ENCODE data around the gene IRF1. TPM values are rescaled to one million over a fixed set of nuclear protein-coding genes. Genes with fewer than 3 reads are reported as not detected.
A peak's percentile ranks its signal among the peaks of the same experiment; 100 is the strongest.

The IRF1 gene
- total and polyA plus RNA-seq, 5 donors from 2014 or later, result 160 to 924 (median 190) TPM

DNA sequence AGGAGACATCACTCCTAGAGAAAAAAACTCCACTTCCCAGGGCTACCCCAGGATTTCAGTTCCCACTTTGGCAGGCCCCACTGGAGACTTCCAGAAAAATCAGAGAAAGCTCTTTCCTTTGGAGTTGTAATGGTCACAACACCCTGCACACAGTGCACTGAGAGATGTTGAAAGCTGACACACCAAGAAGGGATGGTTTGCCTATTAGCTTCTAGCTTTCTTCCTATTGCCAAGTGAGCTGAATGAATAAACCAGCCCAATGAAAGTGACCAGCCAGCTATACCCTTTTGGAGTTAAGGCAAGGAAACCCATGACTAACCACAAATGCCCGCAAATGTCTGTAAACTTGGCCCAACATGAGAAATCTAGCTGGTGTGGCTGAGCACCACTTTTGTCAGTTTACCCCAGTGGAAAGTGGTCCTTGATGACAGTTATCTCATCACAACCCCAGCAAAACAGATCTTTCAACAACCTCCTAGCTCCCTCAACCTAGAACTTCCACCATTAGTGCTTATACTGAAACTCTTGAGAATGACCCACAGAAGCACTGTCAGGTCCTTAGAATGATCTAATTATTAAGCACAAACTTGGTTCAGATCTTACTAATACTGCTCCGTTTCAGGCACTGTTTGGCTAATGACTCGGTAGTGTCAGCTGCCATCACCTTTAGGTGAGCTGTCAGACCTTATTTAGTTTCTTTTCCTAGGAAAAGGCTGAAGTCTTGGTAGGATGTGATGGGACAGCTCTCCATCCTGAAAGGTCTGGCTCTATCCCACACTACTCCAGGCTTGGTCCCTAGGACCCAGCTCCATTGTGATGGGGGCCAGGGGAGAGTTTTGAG lies 11.2 kb downstream of the IRF1 start:
- Mint-ChIP-seq H3K4me3 (peak overlapping the region in 1 of 4 donors; percentile 40), H3K27ac (peak overlapping the region; percentile 84 to 96 (median 96)), H3K36me3 (peaks cover 15% of the 10 kb centered on the region), H3K4me1 (peaks cover 22 to 90% (median 67%) of the 10 kb centered on the region in 4 donors), H3K27me3 (peaks cover 19% of the 10 kb centered on the region), H3K9me3 (peaks cover 0 to 1% (median 0%) of the 10 kb centered on the region in 7 donors)
- H3K27ac ChIP-seq (ENCODE audit: insufficient read depth, low read length, poor library complexity, severe bottlenecking), result peak overlapping the region; percentile 59
- H3K36me3 ChIP-seq (ENCODE audit: control insufficient read depth, insufficient read depth, low read length), result peaks cover 25% of the 10 kb centered on the region
- H3K9me3 ChIP-seq (ENCODE audit: control insufficient read depth in 2 of 2, low read length in 2 of 2), result no peaks in the 10 kb centered on the region
- no peaks in the 10 kb centered on the region for H3K27me3 ChIP-seq (ENCODE audit: control insufficient read depth, insufficient read depth, low read length)
- DNase-seq, result peak in 1 of 3 donors; percentile 50
- peaks cover 67% of the 10 kb centered on the region for H3K4me1 ChIP-seq (ENCODE audit: control insufficient read depth, insufficient read depth, low read length, poor library complexity, severe bottlenecking)
- H3K4me3 ChIP-seq (ENCODE audit: low read depth, low read length), result peak overlapping the region; percentile 17
- no peak for ATAC-seq (ENCODE audit: low read depth in 2 of 2)

DNA sequence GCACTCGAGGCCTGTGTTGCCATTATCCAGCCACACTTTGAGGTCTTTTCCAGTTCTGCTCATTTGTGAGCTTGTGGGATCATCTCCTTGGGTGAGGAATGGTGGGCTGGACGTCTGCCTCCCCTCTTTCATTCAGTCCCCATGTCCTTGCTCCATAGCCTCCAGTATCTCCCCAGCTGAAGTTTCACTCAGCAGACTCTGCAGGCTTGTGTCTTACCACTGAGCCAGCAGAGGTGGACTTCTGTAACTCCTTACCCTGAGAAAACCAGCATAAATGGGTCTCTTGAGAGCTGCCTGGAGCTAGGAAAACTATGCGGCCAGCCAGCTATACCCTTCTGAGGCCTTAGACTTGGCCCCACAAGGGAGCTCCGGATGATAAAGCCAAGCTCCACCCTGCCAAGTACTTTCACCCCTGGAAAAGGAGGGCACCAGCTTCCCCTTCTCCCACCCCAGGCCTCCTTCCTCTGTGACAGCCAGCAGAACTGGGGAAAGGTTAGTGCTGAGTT lies 12.2 kb downstream of the IRF1 start:
- DNase-seq, result no peak
- Histone ChIP-seq H3K4me3 (ENCODE audit: low read depth, low read length) (no peak overlapping the region), H3K27me3 (ENCODE audit: control insufficient read depth, insufficient read depth, low read length) (no peaks in the 10 kb centered on the region), H3K9me3 (ENCODE audit: control insufficient read depth in 2 of 2, low read length in 2 of 2) (no peaks in the 10 kb centered on the region), H3K27ac (ENCODE audit: insufficient read depth, low read length, poor library complexity, severe bottlenecking) (peak overlapping the region; percentile 59), H3K4me1 (ENCODE audit: control insufficient read depth, insufficient read depth, low read length, poor library complexity, severe bottlenecking) (peaks cover 67% of the 10 kb centered on the region), H3K36me3 (ENCODE audit: control insufficient read depth, insufficient read depth, low read length) (peaks cover 16% of the 10 kb centered on the region)
- peak in 1 of 2 donors; percentile 4 for ATAC-seq (ENCODE audit: low read depth in 2 of 2)
- Mint-ChIP-seq H3K4me1 (peaks cover 17 to 90% (median 67%) of the 10 kb centered on the region in 4 donors), H3K4me3 (peak overlapping the region in 2 of 4 donors; percentile 40 to 62), H3K27me3 (peaks cover 21% of the 10 kb centered on the region), H3K36me3 (peaks cover 8% of the 10 kb centered on the region), H3K9me3 (no peaks in the 10 kb centered on the region), H3K27ac (peak overlapping the region; percentile 84 to 96 (median 96))

DNA sequence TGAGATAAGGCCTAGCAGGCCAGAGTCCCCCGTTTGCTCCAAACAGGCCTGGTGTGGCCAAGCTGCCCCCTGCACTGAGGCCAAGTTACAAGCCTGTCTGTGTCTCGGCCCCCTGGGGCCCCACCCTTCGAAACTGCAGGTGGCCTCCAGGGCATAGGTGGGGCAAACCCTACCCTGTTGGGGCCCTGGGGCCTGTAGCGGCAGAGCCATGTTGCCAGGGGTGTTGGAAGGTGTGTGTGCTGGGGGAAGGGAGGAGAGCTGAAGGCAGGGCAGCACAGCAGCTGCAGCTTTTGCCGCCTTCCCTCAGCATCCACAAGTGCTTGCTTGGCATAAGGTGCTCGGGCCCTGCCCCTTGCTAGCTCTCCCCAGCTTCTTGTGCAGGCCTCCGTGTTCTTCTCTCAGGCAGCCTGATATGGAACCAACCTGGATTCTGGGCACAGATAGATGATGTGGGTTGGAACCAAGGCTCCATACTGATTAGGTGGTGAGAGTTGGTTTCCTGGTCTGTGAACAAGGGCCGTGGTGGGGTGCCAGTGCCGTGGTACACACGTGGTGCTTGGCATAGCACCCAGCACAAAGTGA lies 12.7 kb downstream of the IRF1 start:
- H3K27me3 Mint-ChIP-seq, result peaks cover 21% of the 10 kb centered on the region
- H3K27me3 ChIP-seq (ENCODE audit: control insufficient read depth, insufficient read depth, low read length), result no peaks in the 10 kb centered on the region
- ATAC-seq (ENCODE audit: low read depth in 2 of 2), result peak in 1 of 2 donors; percentile 6
- peaks cover 22 to 90% (median 70%) of the 10 kb centered on the region in 4 donors for H3K4me1 Mint-ChIP-seq
- peak overlapping the region; percentile 84 to 96 (median 87) for H3K27ac Mint-ChIP-seq
- no peak overlapping the region for H3K4me3 ChIP-seq (ENCODE audit: low read depth, low read length)
- H3K4me1 ChIP-seq (ENCODE audit: control insufficient read depth, insufficient read depth, low read length, poor library complexity, severe bottlenecking), result peaks cover 70% of the 10 kb centered on the region
- DNase-seq, result peak in 1 of 3 donors; percentile 49
- H3K9me3 ChIP-seq (ENCODE audit: control insufficient read depth in 2 of 2, low read length in 2 of 2), result no peaks in the 10 kb centered on the region
- H3K36me3 Mint-ChIP-seq, result peaks cover 8% of the 10 kb centered on the region
- H3K36me3 ChIP-seq (ENCODE audit: control insufficient read depth, insufficient read depth, low read length), result peaks cover 11% of the 10 kb centered on the region
- peak overlapping the region; percentile 41 for H3K27ac ChIP-seq (ENCODE audit: insufficient read depth, low read length, poor library complexity, severe bottlenecking)
- H3K4me3 Mint-ChIP-seq, result peak overlapping the region in 2 of 4 donors; percentile 24 to 74
- H3K9me3 Mint-ChIP-seq, result no peaks in the 10 kb centered on the region

DNA sequence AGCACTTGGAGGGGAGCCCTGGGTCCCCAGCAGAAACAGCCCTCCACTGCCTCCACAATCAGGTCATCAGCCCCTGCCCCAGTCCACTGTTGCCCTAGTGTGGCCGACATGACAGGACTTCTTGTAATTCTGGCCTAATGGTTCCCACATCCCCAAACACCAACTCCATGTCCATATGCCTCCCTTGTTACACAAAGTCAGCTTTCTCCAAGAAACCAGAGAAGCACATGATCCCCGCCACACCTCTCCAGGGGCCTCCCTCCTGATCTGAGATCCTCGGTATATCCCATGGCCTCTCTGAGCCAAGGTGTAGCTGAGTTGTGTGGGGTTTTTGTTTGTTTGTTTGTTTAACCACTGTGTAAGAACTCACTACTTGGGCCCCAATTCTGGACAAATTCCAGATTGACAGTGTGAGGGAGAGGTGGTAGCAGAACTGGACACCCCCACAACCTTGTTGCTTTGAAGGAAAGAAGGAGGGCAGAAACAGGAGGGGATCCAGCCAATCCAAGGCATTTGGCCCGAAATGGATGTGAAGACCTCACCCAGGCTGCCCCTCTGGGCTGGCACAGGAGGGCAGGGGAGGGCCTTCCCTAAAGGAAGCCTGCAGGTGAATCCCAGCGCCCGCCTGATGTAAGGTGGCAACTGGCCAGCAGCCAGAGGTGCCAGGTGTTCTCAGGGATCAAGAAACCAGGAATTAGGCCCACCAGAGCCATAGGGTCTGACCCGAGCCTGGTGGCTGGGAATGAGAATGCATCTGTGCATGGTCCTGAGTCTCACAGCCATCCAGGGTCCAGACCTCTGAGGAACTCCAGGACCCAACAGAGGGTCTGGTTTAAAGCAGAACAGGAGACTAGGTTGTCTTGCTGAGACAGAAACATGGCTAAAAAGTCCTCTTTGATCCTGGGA lies 13.4 kb downstream of the IRF1 start:
- H3K36me3 Mint-ChIP-seq, result peaks cover 8% of the 10 kb centered on the region
- H3K27ac Mint-ChIP-seq, result peak overlapping the region; percentile 84 to 96 (median 87)
- Histone ChIP-seq H3K36me3 (ENCODE audit: control insufficient read depth, insufficient read depth, low read length) (peaks cover 9% of the 10 kb centered on the region), H3K27ac (ENCODE audit: insufficient read depth, low read length, poor library complexity, severe bottlenecking) (peak overlapping the region; percentile 60), H3K27me3 (ENCODE audit: control insufficient read depth, insufficient read depth, low read length) (no peaks in the 10 kb centered on the region), H3K9me3 (ENCODE audit: control insufficient read depth in 2 of 2, low read length in 2 of 2) (no peaks in the 10 kb centered on the region), H3K4me1 (ENCODE audit: control insufficient read depth, insufficient read depth, low read length, poor library complexity, severe bottlenecking) (peaks cover 78% of the 10 kb centered on the region), H3K4me3 (ENCODE audit: low read depth, low read length) (no peak overlapping the region)
- peaks cover 21% of the 10 kb centered on the region for H3K27me3 Mint-ChIP-seq
- peaks cover 23 to 93% (median 70%) of the 10 kb centered on the region in 4 donors for H3K4me1 Mint-ChIP-seq
- peak overlapping the region; percentile 30 to 82 (median 60) for H3K4me3 Mint-ChIP-seq
- DNase-seq, result no peak
- no peaks in the 10 kb centered on the region for H3K9me3 Mint-ChIP-seq
- ATAC-seq (ENCODE audit: low read depth in 2 of 2), result no peak

DNA sequence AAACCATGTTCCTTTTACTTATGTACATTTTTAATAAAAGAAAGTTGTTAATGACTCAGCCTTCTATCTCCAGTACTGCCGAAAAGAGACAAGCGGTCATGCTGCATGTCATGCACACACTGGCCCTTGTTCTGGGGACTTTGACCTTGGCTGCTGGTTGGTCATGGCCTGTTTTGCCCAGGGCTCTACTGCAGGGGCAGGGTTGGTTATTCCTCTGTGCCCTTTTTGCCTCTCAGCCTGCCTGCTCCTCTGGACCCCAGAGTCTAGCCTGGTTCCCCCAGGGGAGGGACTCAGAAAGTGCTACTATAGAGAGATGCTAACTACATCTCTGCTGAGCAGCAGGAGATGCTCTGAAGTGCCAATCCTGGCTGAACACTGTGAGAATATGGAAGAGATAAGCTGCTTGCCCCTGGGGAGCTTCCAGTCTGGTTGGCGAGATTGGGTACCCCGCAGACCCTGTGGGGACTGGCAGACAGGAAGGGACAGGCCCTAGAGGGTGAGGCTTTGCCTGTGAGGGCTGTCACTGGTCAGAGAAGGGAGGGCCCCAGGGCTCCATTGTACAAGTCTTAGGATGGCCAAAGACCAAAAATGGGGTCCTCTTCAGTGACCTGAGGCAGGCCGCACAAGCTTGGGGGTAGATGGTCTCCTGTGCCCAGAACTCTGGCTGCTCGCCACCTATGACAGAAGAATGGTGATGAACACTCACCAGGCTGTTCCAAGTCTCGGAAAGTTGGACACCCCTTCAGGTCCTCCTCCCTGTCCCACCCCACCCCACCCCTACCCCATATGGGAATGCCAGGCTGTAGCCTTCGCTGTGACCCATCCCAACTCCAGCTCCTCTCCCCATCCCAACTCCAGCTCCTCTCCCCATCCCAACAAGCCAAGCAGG lies 14.3 kb downstream of the IRF1 start:
- Mint-ChIP-seq H3K27me3 (peaks cover 21% of the 10 kb centered on the region), H3K4me3 (peak overlapping the region in 2 of 4 donors; percentile 74 to 82), H3K9me3 (no peaks in the 10 kb centered on the region), H3K36me3 (peaks cover 8% of the 10 kb centered on the region), H3K4me1 (peaks cover 23 to 95% (median 74%) of the 10 kb centered on the region in 4 donors), H3K27ac (peak overlapping the region; percentile 84 to 98 (median 96))
- Histone ChIP-seq H3K9me3 (ENCODE audit: control insufficient read depth in 2 of 2, low read length in 2 of 2) (no peaks in the 10 kb centered on the region), H3K27me3 (ENCODE audit: control insufficient read depth, insufficient read depth, low read length) (no peaks in the 10 kb centered on the region), H3K36me3 (ENCODE audit: control insufficient read depth, insufficient read depth, low read length) (peaks cover 3% of the 10 kb centered on the region), H3K4me3 (ENCODE audit: low read depth, low read length) (no peak overlapping the region), H3K4me1 (ENCODE audit: control insufficient read depth, insufficient read depth, low read length, poor library complexity, severe bottlenecking) (peaks cover 86% of the 10 kb centered on the region), H3K27ac (ENCODE audit: insufficient read depth, low read length, poor library complexity, severe bottlenecking) (peak overlapping the region; percentile 60)
- DNase-seq (no peak), ATAC-seq (ENCODE audit: low read depth in 2 of 2) (no peak)

DNA sequence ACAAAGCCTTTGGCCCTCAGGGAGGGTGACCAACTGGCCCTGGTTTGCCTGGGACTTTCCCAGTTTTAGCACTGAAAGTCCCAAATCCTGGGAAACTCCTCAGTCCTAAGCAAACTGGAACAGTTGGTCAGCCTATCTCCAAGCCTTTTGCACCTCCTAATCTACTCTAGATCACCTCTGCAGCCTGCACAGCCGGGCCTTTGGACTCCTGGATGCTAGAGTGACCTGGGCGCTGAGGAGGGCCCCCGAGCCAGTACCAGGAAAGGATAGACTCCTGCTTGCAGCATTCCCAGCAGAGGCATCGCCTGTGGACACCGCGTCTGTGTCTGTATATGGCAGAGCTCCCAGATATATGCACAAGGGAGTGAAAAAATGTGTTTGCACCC lies 15.1 kb downstream of the IRF1 start:
- Histone ChIP-seq H3K4me1 (ENCODE audit: control insufficient read depth, insufficient read depth, low read length, poor library complexity, severe bottlenecking) (peaks cover 87% of the 10 kb centered on the region), H3K27ac (ENCODE audit: insufficient read depth, low read length, poor library complexity, severe bottlenecking) (peak overlapping the region; percentile 87), H3K27me3 (ENCODE audit: control insufficient read depth, insufficient read depth, low read length) (no peaks in the 10 kb centered on the region), H3K36me3 (ENCODE audit: control insufficient read depth, insufficient read depth, low read length) (no peaks in the 10 kb centered on the region), H3K9me3 (ENCODE audit: control insufficient read depth in 2 of 2, low read length in 2 of 2) (no peaks in the 10 kb centered on the region), H3K4me3 (ENCODE audit: low read depth, low read length) (no peak overlapping the region)
- peak overlapping the region in 1 of 4 donors; percentile 42 for H3K4me3 Mint-ChIP-seq
- peaks cover 19 to 95% (median 74%) of the 10 kb centered on the region in 4 donors for H3K4me1 Mint-ChIP-seq
- H3K9me3 Mint-ChIP-seq, result no peaks in the 10 kb centered on the region
- ATAC-seq (ENCODE audit: low read depth in 2 of 2) (no peak), DNase-seq (no peak)
- H3K27me3 Mint-ChIP-seq, result peaks cover 21% of the 10 kb centered on the region
- H3K27ac Mint-ChIP-seq, result peak overlapping the region; percentile 94 to 98 (median 96)
- peaks cover 8% of the 10 kb centered on the region for H3K36me3 Mint-ChIP-seq

All from CD4-positive, CD25-positive, alpha-beta regulatory T cell (primary cell).